GM19193 (cell line): ENCODE measurements around the gene IL20RA.

Experiments used
- POLR2A ChIP-seq: IDR thresholded peaks from 4 replicates; pipeline ENCODE4 v1.6.1; 2011; ENCODE audit not compliant: insufficient read depth, insufficient read length; ENCODE audit errors: extremely low read depth

IL20RA gene

GRCh38 chr6:136969930-136970329 is 74.8 kb downstream of the IL20RA start:
- TF ChIP-seq POLR2A, result no peak

GRCh38 chr6:136969433-136969832 is 75.3 kb downstream of the IL20RA start:
- no peak for TF ChIP-seq POLR2A

GRCh38 chr6:136968837-136969236 is 75.9 kb downstream of the IL20RA start:
- TF ChIP-seq POLR2A, result no peak

- TF ChIP-seq POLR2A, result no peak
Observed at GRCh38 chr6:136967876-136968752, 76.7 kb downstream of the IL20RA start.

GRCh38 chr6:136964398-136964797 is 80.4 kb downstream of the IL20RA start:
- no peak for TF ChIP-seq POLR2A

- no peak for TF ChIP-seq POLR2A
Observed at GRCh38 chr6:136963259-136963658, 81.5 kb downstream of the IL20RA start.

- no peak for TF ChIP-seq POLR2A
Observed at GRCh38 chr6:136962661-136963060, 82.1 kb downstream of the IL20RA start.

- TF ChIP-seq POLR2A, result no peak
Observed at GRCh38 chr6:136961848-136962247, 82.9 kb downstream of the IL20RA start.

- no peak for TF ChIP-seq POLR2A
Observed at GRCh38 chr6:136960781-136961180, 84.0 kb downstream of the IL20RA start.

GRCh38 chr6:136959471-136959891 is 85.3 kb downstream of the IL20RA start:
- TF ChIP-seq POLR2A, result no peak

GRCh38 chr6:136958168-136958567 is 86.6 kb downstream of the IL20RA start:
- TF ChIP-seq POLR2A, result no peak

- no peak for TF ChIP-seq POLR2A
Observed at GRCh38 chr6:136956590-136957544, 87.9 kb downstream of the IL20RA start.

GRCh38 chr6:136955123-136955522 is 89.6 kb downstream of the IL20RA start:
- no peak for TF ChIP-seq POLR2A

GRCh38 chr6:136952714-136953260 is 92.0 kb downstream of the IL20RA start:
- no peak for TF ChIP-seq POLR2A
